Esophagus squamous epithelium (tissue), 5 donors: Measurements from ENCODE around the gene IL1R1. TPM values are rescaled to one million over a fixed set of nuclear protein-coding genes. Genes with fewer than 3 reads are reported as not detected.

Experiments
- DNase-seq: peaks from one replicate; lab custom pipeline; 2025; lab: John Stamatoyannopoulos, UW
- H3K27ac ChIP-seq, 4 donors: fragments of 200-600 bp; sonication (generic); one replicate each; pipeline ENCODE4 v1.5.1; 2016 to 2019; ENCODE audit warnings: mild to moderate bottlenecking in 1 of 4
- H3K27me3 ChIP-seq, 4 donors: fragments of 200-600 bp; sonication (generic); 1 replicate in 3 of 4; 2 replicates in 1 of 4; pipeline versions ENCODE4 v1.5.1 to v1.6.0; 2017 to 2021; ENCODE audit warnings: antibody characterized with exemption in 1 of 4
- H3K36me3 ChIP-seq, 3 donors: fragments of 200-600 bp; sonication (generic); one replicate each; pipeline ENCODE4 v1.5.1; 2016 to 2019
- H3K4me1 ChIP-seq, 3 donors: fragments of 200-600 bp; sonication (generic); one replicate each; pipeline ENCODE4 v1.5.1; 2017 to 2019
- H3K4me3 ChIP-seq, 4 donors: fragments of 200-600 bp; sonication (generic); 1 replicate in 3 of 4; 2 replicates in 1 of 4; pipeline ENCODE4 v1.5.1; 2016 to 2019; ENCODE audit warnings: mild to moderate bottlenecking in 2 of 4, moderate library complexity in 1 of 4
- H3K9me3 ChIP-seq, 3 donors: fragments of 200-600 bp; sonication (generic); one replicate each; pipeline ENCODE4 v1.5.1; 2016 to 2019
- CTCF ChIP-seq, 6 experiments: fragments of 450-650 bp in 4 of 6; fragments of 200-600 bp in 2 of 6; sonication (generic) in 2 of 6; IDR thresholded peaks; one replicate each; pipeline ENCODE4 v1.5.1; 2016 to 2019; ENCODE audit warnings: antibody characterized with exemption in 6 of 6, mild to moderate bottlenecking in 4 of 6, moderate library complexity in 4 of 6
- POLR2A ChIP-seq, 4 donors: fragments of 450-650 bp; IDR thresholded peaks; one replicate each; pipeline ENCODE4 v1.6.1; 2017; ENCODE audit warnings: antibody characterized with exemption in 4 of 4, mild to moderate bottlenecking in 4 of 4, moderate library complexity in 3 of 4
- WGBS, 2 donors: methylation state at CpG; one replicate each; pipeline ENCODE4 v1.1.5; 2018; 5-methylcytosine and 5-hydroxymethylcytosine counted together
- intact Hi-C: fragments of 100-400 bp; cut with DNase I; formaldehyde crosslinking; loops from one replicate; pipeline ENCODE4 v1.15.0; 2022
- total RNA-seq, 4 donors: library from RNA; depleted of rRNA; stranded (reverse); fragments of >200 nt; gene quantifications; one replicate each; pipeline ENCODE4 v1.1.0, GENCODE V29; 2016
- donor health status: DM: yes; HTN: yes; CAD: no.

The IL1R1 gene
- total RNA-seq, 4 donors from 2014 or later = 9.7 to 65.8 (median 24.6) TPM

- 97 to 100% methylated on average over 1 of the region's 1 CpG for WGBS, 2 donors
- no peak for DNase-seq
- no peak overlapping the region for H3K4me3 ChIP-seq
- H3K36me3 ChIP-seq = no peaks in the 10 kb centered on the region
- no peak overlapping the region for H3K27ac ChIP-seq
- no peaks in the 10 kb centered on the region for H3K27me3 ChIP-seq
- H3K4me1 ChIP-seq = peaks cover 0 to 44% (median 6%) of the 10 kb centered on the region in 3 donors
- intact Hi-C loops = no loop called here
- no peaks in the 10 kb centered on the region for H3K9me3 ChIP-seq
- TF ChIP-seq CTCF (IDR thresholded peaks at IDR 0.05) (no peak), POLR2A (IDR thresholded peaks at IDR 0.05) (no peak)
Measured at GRCh38 chr2:102184568-102184967, 42.0 kb downstream of the IL1R1 start.

GRCh38 chr2:102185347-102185746, 42.8 kb downstream of the IL1R1 start:
- Histone ChIP-seq H3K4me1 (peaks cover 0 to 44% (median 6%) of the 10 kb centered on the region in 3 donors), H3K27me3 (no peaks in the 10 kb centered on the region), H3K9me3 (no peaks in the 10 kb centered on the region), H3K36me3 (no peaks in the 10 kb centered on the region), H3K27ac (no peak overlapping the region), H3K4me3 (no peak overlapping the region)
- TF ChIP-seq POLR2A (IDR thresholded peaks at IDR 0.05) (no peak), CTCF (IDR thresholded peaks at IDR 0.05) (peak in 5 of 6 experiments; percentile 26 to 67 (median 48))
- intact Hi-C loops = no loop called here
- WGBS, 2 donors = 5 to 8% methylated on average over 2 of the region's 2 CpGs
- DNase-seq = no peak

- WGBS, 2 donors = 22 to 31% methylated on average over 12 to 19 of the region's 36 CpGs
- peak within 1 kb of the TSS; percentile 50 to 70 (median 66) for H3K4me3 ChIP-seq
- no peaks in the 10 kb centered on the region for H3K27me3 ChIP-seq
- no peaks in the 10 kb centered on the region for H3K36me3 ChIP-seq
- peaks cover 0 to 35% (median 6%) of the 10 kb centered on the region in 3 donors for H3K4me1 ChIP-seq
- DNase-seq = no peak
- H3K27ac ChIP-seq = peak within 1 kb of the TSS; percentile 75 to 91 (median 86)
- intact Hi-C loops = no loop called here
- no peaks in the 10 kb centered on the region for H3K9me3 ChIP-seq
- TF ChIP-seq CTCF (IDR thresholded peaks at IDR 0.05) = no peak
- TF ChIP-seq POLR2A (IDR thresholded peaks at IDR 0.05) = peak in 1 of 4 donors; percentile 19
Measured at GRCh38 chr2:102186791-102187495, 44.4 kb downstream of the IL1R1 start, which contains the start of gene IL1RL2. Gene IL1RL2 (plus strand): TSS chr2:102187023. CDS start chr2:102187868, 845 bp downstream.

GRCh38 chr2:102187496-102188150, 45.1 kb downstream of the IL1R1 start:
- Histone ChIP-seq H3K27me3 (no peaks in the 10 kb centered on the region), H3K4me1 (peaks cover 0 to 28% (median 6%) of the 10 kb centered on the region in 3 donors), H3K4me3 (peak overlapping the region; percentile 50 to 70 (median 66)), H3K27ac (peak overlapping the region; percentile 75 to 91 (median 86)), H3K36me3 (no peaks in the 10 kb centered on the region), H3K9me3 (no peaks in the 10 kb centered on the region)
- WGBS, 2 donors = 6 to 9% methylated on average over 6 to 12 of the region's 50 CpGs
- TF ChIP-seq POLR2A (IDR thresholded peaks at IDR 0.05) = peak in 1 of 4 donors; percentile 44
- TF ChIP-seq CTCF (IDR thresholded peaks at IDR 0.05) = peak in 4 of 6 experiments; percentile 24 to 64 (median 42)
- no peak for DNase-seq
- intact Hi-C loops = no loop called here
